Measurements from ENCODE around the gene SLK. TPM values are rescaled to one million over a fixed set of nuclear protein-coding genes. Genes with fewer than 3 reads are reported as not detected.

SLK gene
- total RNA-seq, 1 donor from 2014 or later, result 28.9 TPM

DNA sequence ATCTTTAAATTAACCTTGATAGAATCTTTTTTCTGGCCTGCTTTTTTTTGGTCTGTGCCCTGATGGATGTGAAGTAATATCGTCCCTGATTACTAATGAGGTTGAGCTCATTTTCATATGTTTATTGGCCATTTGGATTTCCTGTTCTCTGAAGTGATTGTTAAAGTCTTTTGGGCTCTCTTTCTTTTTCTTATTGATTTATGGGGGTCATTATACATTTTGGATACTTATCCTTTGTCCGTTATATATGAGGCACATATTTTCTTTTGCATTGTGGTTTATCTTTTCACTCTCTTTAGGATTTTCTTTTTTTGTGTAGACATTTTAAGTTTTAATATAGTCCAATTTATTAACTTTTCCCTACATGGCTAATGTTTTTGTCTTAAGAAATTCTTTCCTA is 12.6 kb downstream of the SLK start:
- intact Hi-C loops (cut with DNase I), result no loop called here
- no peak for ATAC-seq
- no peak for DNase-seq (ENCODE audit: missing footprints)

DNA sequence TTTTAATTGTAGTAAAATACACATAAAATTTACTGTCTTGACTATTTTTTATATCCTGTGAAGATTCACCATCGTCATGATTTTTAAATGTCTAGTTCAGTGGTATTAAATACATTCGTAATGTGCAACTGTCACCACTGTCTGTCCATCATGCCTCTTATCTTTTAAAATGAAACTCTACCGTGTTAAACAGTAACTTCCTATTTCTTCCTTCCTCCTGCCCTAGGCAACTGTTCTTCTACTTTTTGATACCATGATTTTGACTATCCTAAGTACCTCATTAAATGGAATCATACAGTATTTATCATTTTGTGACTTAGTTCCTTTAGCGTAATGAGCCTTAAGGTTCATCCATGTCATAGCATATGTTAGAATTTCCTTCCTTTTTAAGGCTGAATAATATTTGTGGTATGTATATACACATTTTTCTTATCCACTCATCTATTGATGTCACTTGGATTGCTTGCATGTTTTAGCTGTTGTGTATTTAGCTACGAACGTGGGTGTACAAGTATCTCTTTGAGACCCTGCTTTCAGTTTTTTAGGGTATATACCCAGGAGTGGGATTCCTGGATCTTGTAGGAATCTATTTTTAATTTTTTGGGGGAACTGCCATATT is 13.5 kb downstream of the SLK start:
- DNase-seq (ENCODE audit: missing footprints), result no peak
- intact Hi-C loops (cut with DNase I), result loop anchor here (5.0 kb wide), 1 partner anchor 88 kb away; no protein-coding TSS in a partner anchor
- no peak for ATAC-seq

GRCh38 chr10:103982639-103983038 is 15.7 kb downstream of the SLK start:
- no peak for ATAC-seq

GRCh38 chr10:103983367-103983911 is 16.5 kb downstream of the SLK start:
- ATAC-seq (no peak), DNase-seq (ENCODE audit: missing footprints) (no peak)
- intact Hi-C loops (cut with DNase I), result loop anchor here (5.0 kb wide), 1 partner anchor 91 kb away; no protein-coding TSS in a partner anchor

More at GRCh38 chr10:103982639-103983038, 15.7 kb downstream of the SLK start:
- no peak for DNase-seq (ENCODE audit: missing footprints)
- intact Hi-C loops (cut with DNase I), result loop anchor here (5.0 kb wide), 1 partner anchor 90 kb away; no protein-coding TSS in a partner anchor

- no peak for ATAC-seq
- no peak for DNase-seq (ENCODE audit: missing footprints)
- intact Hi-C loops (cut with DNase I), result no loop called here
These were observed 18.8 kb downstream of the SLK start for GRCh38 chr10:103985726-103986125.

GRCh38 chr10:103986360-103986759 is 19.4 kb downstream of the SLK start:
- ATAC-seq (no peak), DNase-seq (ENCODE audit: missing footprints) (no peak)
- intact Hi-C loops (cut with DNase I), result no loop called here

- intact Hi-C loops (cut with DNase I), result no loop called here
- ATAC-seq, result no peak
- no peak for DNase-seq (ENCODE audit: missing footprints)
These were observed 23.2 kb downstream of the SLK start for GRCh38 chr10:103990121-103990520.

DNA sequence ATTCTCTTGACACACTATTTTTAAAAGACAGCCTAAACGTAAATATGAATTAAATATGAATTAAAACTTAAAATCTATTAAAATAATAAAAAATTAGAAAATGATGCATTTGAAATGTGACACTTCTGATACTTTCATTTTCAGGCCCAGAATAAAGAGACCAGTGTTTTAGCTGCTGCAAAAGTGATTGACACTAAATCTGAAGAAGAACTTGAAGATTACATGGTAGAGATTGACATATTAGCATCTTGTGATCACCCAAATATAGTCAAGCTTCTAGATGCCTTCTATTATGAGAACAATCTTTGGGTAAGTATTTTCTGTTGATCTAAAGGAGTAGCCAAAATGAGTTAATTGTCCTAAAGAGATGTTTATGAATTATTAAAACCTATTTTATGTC is 23.6 kb downstream of the SLK start:
- intact Hi-C loops (cut with DNase I), result no loop called here
- DNase-seq (ENCODE audit: missing footprints), result no peak
- ATAC-seq, result no peak

DNA sequence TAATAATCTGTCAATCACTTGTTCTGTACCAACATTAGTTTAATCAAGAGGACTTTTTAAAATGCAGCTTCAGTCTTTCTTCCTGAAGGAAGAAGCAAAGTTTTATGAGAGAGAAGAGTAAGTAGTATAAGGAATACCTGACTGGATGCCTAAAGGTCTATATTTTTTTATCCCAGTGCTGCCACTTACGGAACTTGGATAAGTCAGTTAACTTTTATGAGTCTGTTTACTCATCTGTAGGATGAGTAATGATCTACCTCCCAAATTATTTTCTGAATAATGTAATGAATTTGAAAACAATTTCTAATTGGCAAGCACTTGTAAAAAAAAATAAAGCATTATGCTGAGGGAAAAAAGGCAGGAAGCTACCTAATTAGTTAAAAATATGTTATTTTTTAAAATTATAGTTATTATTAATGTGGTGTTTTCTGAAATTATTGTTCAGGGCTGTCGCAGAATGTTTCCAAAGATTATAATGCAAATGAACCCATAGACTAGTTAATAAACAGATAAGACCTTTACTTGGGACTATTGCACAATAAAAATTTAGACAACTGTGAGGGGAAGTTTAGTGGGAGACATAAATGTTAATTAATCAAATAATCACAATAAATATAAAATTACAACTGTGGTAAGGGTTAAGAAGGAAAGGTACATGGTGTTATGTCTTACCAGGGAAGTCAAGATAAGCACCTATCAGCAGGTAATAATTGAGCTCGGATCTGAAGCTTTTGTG is 24.6 kb downstream of the SLK start:
- intact Hi-C loops (cut with DNase I), result no loop called here
- no peak for DNase-seq (ENCODE audit: missing footprints)
- ATAC-seq, result no peak

DNA sequence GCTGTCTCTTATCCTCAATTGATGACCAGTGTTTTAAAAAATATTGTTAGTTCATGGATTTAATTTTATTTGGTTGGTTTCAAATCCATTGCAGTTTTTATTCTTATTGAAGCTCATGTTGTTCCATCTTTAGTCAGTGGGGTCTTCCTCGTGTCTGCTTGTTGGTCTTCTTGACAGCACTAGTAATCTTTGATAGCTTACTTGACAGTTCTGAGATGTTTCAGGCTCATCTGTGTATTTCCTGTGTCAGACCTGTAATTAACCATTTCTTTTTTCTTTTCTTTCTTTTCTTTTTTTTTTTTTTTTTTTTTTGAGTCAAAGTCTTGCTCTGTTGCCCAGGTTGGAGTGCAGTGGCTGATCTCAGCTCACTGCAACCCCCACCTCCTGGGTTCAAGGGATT is 28.2 kb downstream of the SLK start:
- no peak for ATAC-seq
- no peak for DNase-seq (ENCODE audit: missing footprints)
- intact Hi-C loops (cut with DNase I), result no loop called here

DNA sequence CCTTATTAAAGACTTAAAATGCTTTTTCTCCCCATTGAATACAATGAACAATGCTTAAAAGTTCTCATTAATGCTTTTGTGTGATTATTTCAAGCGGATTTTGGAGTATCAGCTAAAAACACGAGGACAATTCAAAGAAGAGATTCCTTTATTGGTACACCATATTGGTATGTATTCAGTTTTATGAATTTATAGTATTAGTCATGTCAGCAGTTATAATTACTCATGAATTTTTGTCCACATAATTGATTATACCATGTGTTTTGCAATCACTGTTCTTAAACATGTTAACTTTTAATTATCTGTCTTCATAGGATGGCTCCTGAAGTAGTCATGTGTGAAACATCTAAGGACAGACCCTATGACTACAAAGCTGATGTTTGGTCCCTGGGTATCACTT is 31.9 kb downstream of the SLK start:
- no peak for DNase-seq (ENCODE audit: missing footprints)
- ATAC-seq, result no peak
- intact Hi-C loops (cut with DNase I), result no loop called here

- DNase-seq (ENCODE audit: missing footprints) (no peak), ATAC-seq (no peak)
- intact Hi-C loops (cut with DNase I), result no loop called here
These were observed 36.0 kb downstream of the SLK start for GRCh38 chr10:104002911-104003310.

DNA sequence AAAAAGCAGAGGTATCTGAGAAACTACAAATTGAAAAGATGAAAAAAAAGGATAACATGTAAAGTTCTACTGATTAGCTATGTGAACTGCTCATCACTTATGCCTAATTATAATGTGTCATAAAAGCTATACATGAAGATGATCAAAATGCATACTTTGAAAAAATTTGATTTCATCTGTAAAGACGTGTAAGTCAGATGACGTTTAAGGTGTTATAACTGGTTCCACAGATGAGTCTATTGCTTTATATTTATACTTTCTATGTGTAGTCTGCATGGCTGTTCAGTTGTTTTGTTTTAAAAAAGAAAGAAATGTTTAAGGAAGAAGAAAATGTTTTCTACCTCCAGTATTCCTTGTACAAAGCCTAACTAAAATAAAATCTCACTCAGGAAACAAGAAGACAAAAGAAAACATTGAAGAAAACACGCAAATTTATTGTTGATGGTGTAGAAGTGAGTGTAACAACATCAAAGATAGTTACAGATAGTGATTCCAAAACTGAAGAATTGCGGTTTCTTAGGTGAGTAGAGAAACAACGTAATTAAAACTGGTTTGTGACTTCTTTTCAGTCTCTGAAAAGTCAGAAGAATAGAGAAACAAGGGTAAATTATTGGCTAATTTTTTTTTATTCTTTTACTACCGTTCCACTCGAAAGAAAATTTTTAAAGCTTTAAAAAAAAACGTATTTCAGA is 38.4 kb downstream of the SLK start:
- intact Hi-C loops (cut with DNase I), result no loop called here
- DNase-seq (ENCODE audit: missing footprints) (no peak), ATAC-seq (no peak)

- ATAC-seq, result no peak
- intact Hi-C loops (cut with DNase I), result no loop called here
- DNase-seq (ENCODE audit: missing footprints), result no peak
These were observed 45.0 kb downstream of the SLK start for GRCh38 chr10:104011904-104012303.

GRCh38 chr10:104013489-104013888 is 46.5 kb downstream of the SLK start:
- intact Hi-C loops (cut with DNase I), result no loop called here
- ATAC-seq (no peak), DNase-seq (ENCODE audit: missing footprints) (no peak)

GRCh38 chr10:104014176-104014575 is 47.2 kb downstream of the SLK start:
- no peak for DNase-seq (ENCODE audit: missing footprints)
- intact Hi-C loops (cut with DNase I), result no loop called here
- no peak for ATAC-seq

- intact Hi-C loops (cut with DNase I), result no loop called here
- no peak for ATAC-seq
- DNase-seq (ENCODE audit: missing footprints), result no peak
These were observed 49.7 kb downstream of the SLK start for GRCh38 chr10:104016661-104017060.

DNA sequence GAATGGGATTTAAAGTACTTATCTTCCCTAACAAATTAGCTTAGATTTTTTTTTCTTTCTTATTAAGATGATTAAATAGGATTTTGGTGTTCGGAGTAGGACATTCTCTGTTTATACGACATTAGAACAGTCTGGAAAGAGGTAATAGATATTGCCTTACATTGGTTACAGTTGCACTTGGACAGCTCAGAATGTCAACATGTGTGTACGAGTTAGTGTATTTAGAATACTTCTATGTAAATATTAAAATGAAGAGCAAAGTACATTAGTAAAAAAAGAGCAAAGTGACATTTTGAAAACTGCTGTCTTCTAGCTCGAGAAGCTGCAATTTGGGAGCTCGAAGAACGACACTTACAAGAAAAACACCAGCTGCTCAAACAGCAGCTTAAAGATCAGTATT is 51.5 kb downstream of the SLK start:
- no peak for ATAC-seq
- intact Hi-C loops (cut with DNase I), result no loop called here
- no peak for DNase-seq (ENCODE audit: missing footprints)

DNA sequence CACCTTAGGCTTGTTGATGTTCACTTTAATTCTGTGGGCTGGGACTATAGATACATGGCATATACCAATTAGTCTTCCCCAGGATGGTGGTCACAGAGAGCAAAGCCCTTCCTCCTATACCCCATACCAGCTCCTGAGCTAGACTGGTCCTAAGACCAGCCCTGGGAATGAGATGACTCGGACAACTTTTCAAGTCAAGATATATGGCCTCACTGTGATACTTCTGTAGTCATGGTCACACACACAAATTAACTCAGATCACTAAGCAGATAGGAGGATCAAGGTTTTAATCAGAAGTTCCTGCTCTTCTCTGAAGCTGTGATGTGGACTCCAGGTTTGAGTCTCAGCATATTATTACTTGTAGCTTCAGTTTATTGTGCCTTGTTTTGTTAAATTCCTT is 53.1 kb downstream of the SLK start:
- intact Hi-C loops (cut with DNase I), result no loop called here
- DNase-seq (ENCODE audit: missing footprints) (no peak), ATAC-seq (no peak)

DNA sequence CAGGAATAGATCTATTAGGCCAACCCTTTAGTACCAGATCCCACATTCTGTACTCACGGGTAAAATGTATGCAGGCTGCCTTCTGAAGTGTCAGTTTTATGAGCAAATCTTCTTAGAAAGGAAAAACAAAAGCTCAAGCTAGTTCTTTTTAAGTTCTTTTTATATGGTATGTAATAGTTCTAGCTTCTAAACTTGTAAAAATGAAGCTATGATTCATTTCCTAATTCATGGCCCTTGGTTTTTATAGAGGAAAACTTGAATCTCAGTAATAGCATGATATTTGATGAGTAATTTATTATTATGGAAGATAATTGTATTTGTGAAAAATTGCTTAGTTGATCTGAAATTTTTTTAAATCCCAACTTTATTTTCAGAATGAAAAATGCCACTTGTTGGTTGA is 54.3 kb downstream of the SLK start:
- ATAC-seq, result no peak
- DNase-seq (ENCODE audit: missing footprints), result no peak
- intact Hi-C loops (cut with DNase I), result no loop called here
